Lung (tissue), 16 donors: ENCODE results near the gene OR10R2. TPM values are rescaled to one million over a fixed set of nuclear protein-coding genes. Genes with fewer than 3 reads are reported as not detected.
"Not testable (repeated sequence)": the region's sequence is repeated elsewhere in the genome, so short reads cannot be mapped to it uniquely, and the experiment has no call there.

Experiments used
- ATAC-seq: fragments of 200-7000 bp; cut with Tn5 transposase; one replicate; pipeline ENCODE4 v1.9.1; 2020; ENCODE audit warnings: moderate number of reproducible peaks; ENCODE audit not compliant: insufficient read depth, low FRiP score
- DNase-seq, 3 donors: peaks; one replicate each; pipeline ENCODE4 v3.0.0-alpha.2; 2013 to 2017
- H3K27ac ChIP-seq, 2 donors: one replicate each; pipeline ENCODE4 v1.5.1; 2013; ENCODE audit warnings: mild to moderate bottlenecking in 2 of 2, moderate library complexity in 2 of 2, control low read depth in 1 of 2, inconsistent platforms in 1 of 2, low read depth in 1 of 2, low read length in 1 of 2
- H3K27me3 ChIP-seq, 3 donors: one replicate each; pipeline ENCODE4 v1.5.1; 2013; ENCODE audit warnings: low read length in 2 of 3; ENCODE audit not compliant: control insufficient read depth in 3 of 3, insufficient read depth in 3 of 3
- H3K36me3 ChIP-seq, 4 donors: one replicate each; pipeline ENCODE4 v1.5.1; 2013; ENCODE audit warnings: low read length in 4 of 4, mild to moderate bottlenecking in 1 of 4, moderate library complexity in 1 of 4; ENCODE audit not compliant: control insufficient read depth in 4 of 4, insufficient read depth in 4 of 4
- H3K4me1 ChIP-seq, 5 donors: one replicate each; pipeline ENCODE4 v1.5.1; 2013; ENCODE audit warnings: low read length in 5 of 5, mild to moderate bottlenecking in 2 of 5, moderate library complexity in 1 of 5; ENCODE audit not compliant: control insufficient read depth in 5 of 5, insufficient read depth in 5 of 5
- H3K4me3 ChIP-seq: one replicate; pipeline ENCODE4 v1.5.1; 2013; ENCODE audit warnings: mild to moderate bottlenecking, control low read depth, moderate library complexity
- H3K9ac ChIP-seq, 2 donors: one replicate each; pipeline ENCODE4 v1.5.1; 2013; ENCODE audit warnings: low read length in 2 of 2, control low read depth in 1 of 2; ENCODE audit not compliant: insufficient read depth in 1 of 2
- H3K9me3 ChIP-seq, 4 donors: one replicate each; pipeline ENCODE4 v1.5.1; 2013; ENCODE audit warnings: low read length in 3 of 4, mild to moderate bottlenecking in 1 of 4, moderate library complexity in 1 of 4; ENCODE audit not compliant: control insufficient read depth in 4 of 4, insufficient read depth in 3 of 4
- CTCF ChIP-seq: IDR thresholded peaks from 2 replicates; pipeline ENCODE4 v1.5.1; 2012; ENCODE audit warnings: mild to moderate bottlenecking; ENCODE audit errors: control extremely low read depth, extremely low read depth
- WGBS, 2 donors: extraction: QIAGEN DNeasy Blood & Tissue Kit; methylation state at CpG; one replicate each; pipeline ENCODE4 v1.1.7; 2013; 5-methylcytosine and 5-hydroxymethylcytosine counted together
- long read RNA-seq, 5 donors: transcript quantifications; one replicate each; lab custom pipeline, GENCODE V29; 2026
- polyA plus RNA-seq, 2 donors: library from polyadenylated mRNA; stranded (reverse); fragments of 200-250 nt; gene quantifications; one replicate each; pipeline ENCODE4 v1.2.1, GENCODE V29; 2013
- total RNA-seq, 2 donors: library from RNA; depleted of rRNA in 1 of 2; stranded (reverse); fragments of >200 nt in 1 of 2; gene quantifications; one replicate each; pipeline ENCODE4 v1.2.1, GENCODE V29; 2014 to 2021
- donor health status: control.
- donor health status: control.
- donor health status: Bipolar disorder and iron deficiency.
- donor health status: healthy.
- donor health status: DM: yes; HTN: yes; CAD: no.

The OR10R2 gene
- total RNA-seq: not detected
- polyA plus RNA-seq: not detected
- long read RNA-seq, donor 1: 0 reads
- long read RNA-seq, donor 2: 0 reads
- long read RNA-seq, donor 3: 0 reads
- long read RNA-seq, donor 4: 0 reads
- long read RNA-seq, donor 5: 0 reads

- no peak for ATAC-seq
- Histone ChIP-seq H3K4me3 (no peak within 1 kb of the TSS), H3K9me3 (no peaks in the 10 kb centered on the region), H3K27ac (no peak within 1 kb of the TSS), H3K4me1 (no peaks in the 10 kb centered on the region), H3K36me3 (no peaks in the 10 kb centered on the region), H3K27me3 (no peaks in the 10 kb centered on the region), H3K9ac (no peak within 1 kb of the TSS)
- DNase-seq: no peak
- no peak for TF ChIP-seq CTCF
Measured at GRCh38 chr1:158471920-158472319, at the start of gene OR10R2. OR10R2 (plus strand) TSS chr1:158472220; CDS start chr1:158472326, 106 bp downstream.

- TF ChIP-seq CTCF: no peak
- no peaks in the 10 kb centered on the region for H3K4me1 ChIP-seq
- no peaks in the 10 kb centered on the region for H3K9me3 ChIP-seq
- DNase-seq (no peak), ATAC-seq (no peak)
- H3K4me3 ChIP-seq: no peak overlapping the region
- H3K27ac ChIP-seq: no peak overlapping the region
- no peak overlapping the region for H3K9ac ChIP-seq
- H3K27me3 ChIP-seq: no peaks in the 10 kb centered on the region
- no peaks in the 10 kb centered on the region for H3K36me3 ChIP-seq
Measured at GRCh38 chr1:158425027-158425426, 47.0 kb upstream of the OR10R2 start.

- Histone ChIP-seq H3K27me3 (no peaks in the 10 kb centered on the region), H3K36me3 (no peaks in the 10 kb centered on the region), H3K27ac (no peak within 1 kb of the TSS), H3K9ac (no peak within 1 kb of the TSS), H3K4me3 (no peak within 1 kb of the TSS), H3K9me3 (no peaks in the 10 kb centered on the region), H3K4me1 (no peaks in the 10 kb centered on the region)
- 83 to 100% methylated on average over 1 of the region's 1 CpG for WGBS, 2 donors
- ATAC-seq (no peak), DNase-seq (no peak)
- TF ChIP-seq CTCF: no peak
Measured at GRCh38 chr1:158426137-158426536, 45.9 kb upstream of the OR10R2 start, which contains the start of gene OR10K2. OR10K2 (minus strand) TSS chr1:158426237; CDS start chr1:158420866, 5,371 bp downstream.

- H3K4me1 ChIP-seq, H3K36me3 ChIP-seq, H3K27ac ChIP-seq, H3K27me3 ChIP-seq, H3K4me3 ChIP-seq, DNase-seq, ATAC-seq, H3K9me3 ChIP-seq, H3K9ac ChIP-seq: not testable (repeated sequence)
- 37 to 47% methylated on average over 3 of the region's 3 CpGs for WGBS, 2 donors
Measured at GRCh38 chr1:158430163-158430562, 41.9 kb upstream of the OR10R2 start.
